Measurements from ENCODE around the gene AGAP1. TPM values are rescaled to one million over a fixed set of nuclear protein-coding genes. Genes with fewer than 3 reads are reported as not detected.

The AGAP1 gene
- polyA plus RNA-seq, 2 of the 4 experiments (the other 2 are of a cell fraction), result 20.2 to 21.9 TPM

GRCh38 chr2:235572592-235572991 is 78.7 kb downstream of the AGAP1 start:
- 84% methylated on average over 7 of the region's 7 CpGs for WGBS (ENCODE audit: missing lambda C conversion rate)
- ATAC-seq, result no peak
- CTCF ChIA-PET, result interaction anchor here (1.1 to 2.0 kb wide), 2 partner anchors 21 to 173 kb away, joined by 3 to 6 read pairs; no protein-coding TSS in a partner anchor

GRCh38 chr2:235573331-235574221 is 79.7 kb downstream of the AGAP1 start:
- ATAC-seq (no peak), DNase-seq (ENCODE audit: low read depth in 1 of 2, low spot score in 1 of 2) (no peak), FAIRE-seq (no peak)
- WGBS (ENCODE audit: missing lambda C conversion rate), result 85% methylated on average over 12 of the region's 12 CpGs
- no peak overlapping the region for H3K4me2 ChIP-seq
- H3K4me3 ChIP-seq, result no peak overlapping the region
- H3K4me1 ChIP-seq, result no peaks in the 10 kb centered on the region
- H3K27ac ChIP-seq, result 0 out of 6 replicates have a peak overlapping the region, but pooled peaks of 1 of the 2 experiments have one; percentile 17
- TF ChIP-seq KDM1A (IDR thresholded peaks at IDR 0.05; ENCODE audit: low read depth), result no peak
- no peaks in the 10 kb centered on the region; the same call in 2 of the 3 replicates for H3K9me3 ChIP-seq
- CTCF ChIA-PET, result interaction anchor here (0.6 to 2.7 kb wide), 5 partner anchors 15 to 173 kb away, joined by 3 to 13 read pairs (median 3); no protein-coding TSS in a partner anchor
- POLR2A ChIA-PET, result no interaction called here

More at GRCh38 chr2:235572592-235572991, 78.7 kb downstream of the AGAP1 start:
- no peaks in the 10 kb centered on the region for H3K4me1 ChIP-seq
- no peak overlapping the region for H3K27ac ChIP-seq
- H3K9me3 ChIP-seq, result peaks cover 4% of the 10 kb centered on the region; the same call in 1 of the 3 replicates
- H3K4me2 ChIP-seq, result no peak overlapping the region
- no peak for DNase-seq (ENCODE audit: low read depth in 1 of 2, low spot score in 1 of 2)
- TF ChIP-seq POLR2A (IDR thresholded peaks at IDR 0.05; ENCODE audit: low read length), result no peak
- H3K4me3 ChIP-seq, result no peak overlapping the region
- POLR2A ChIA-PET, result no interaction called here
- no peak for FAIRE-seq

GRCh38 chr2:235575431-235575830 is 81.6 kb downstream of the AGAP1 start:
- H3K4me1 ChIP-seq, result no peaks in the 10 kb centered on the region
- H3K9me3 ChIP-seq, result no peaks in the 10 kb centered on the region
- H3K4me2 ChIP-seq, result no peak overlapping the region
- CTCF ChIA-PET, result interaction anchor here (1.0 to 3.1 kb wide), 3 partner anchors 18 to 440 kb away, joined by 4 to 14 read pairs (median 13); no protein-coding TSS in a partner anchor
- ATAC-seq (no peak), FAIRE-seq (no peak), DNase-seq (ENCODE audit: low read depth in 1 of 2, low spot score in 1 of 2) (no peak)
- POLR2A ChIA-PET, result no interaction called here
- no peak overlapping the region for H3K27ac ChIP-seq
- TF ChIP-seq POLR2A (IDR thresholded peaks at IDR 0.05; ENCODE audit: low read length) (no peak), CHD4 (IDR thresholded peaks at IDR 0.05; ENCODE audit: borderline replicate concordance) (no peak), NPAS2 (CRISPR knock-in tag; IDR thresholded peaks at IDR 0.05; ENCODE audit: borderline replicate concordance) (no peak), ESRRA (IDR thresholded peaks at IDR 0.05; ENCODE audit: borderline replicate concordance, low read length) (no peak), ATOH8 (CRISPR knock-in tag; IDR thresholded peaks at IDR 0.05; ENCODE audit: low read depth) (no peak)
- no peak overlapping the region for H3K4me3 ChIP-seq
- 90% methylated on average over 8 of the region's 8 CpGs for WGBS (ENCODE audit: missing lambda C conversion rate)

- WGBS (ENCODE audit: missing lambda C conversion rate), result 71% methylated on average over 8 of the region's 8 CpGs
- no peak overlapping the region for H3K27ac ChIP-seq
- DNase-seq (ENCODE audit: low read depth in 1 of 2, low spot score in 1 of 2) (no peak), FAIRE-seq (no peak), ATAC-seq (no peak)
- TF ChIP-seq ELK1 (IDR thresholded peaks at IDR 0.05; ENCODE audit: low read depth, low read length) (no peak), HES2 (IDR thresholded peaks at IDR 0.05) (no peak), CEBPB (IDR thresholded peaks at IDR 0.05) (no peak), EP300 (IDR thresholded peaks at IDR 0.05) (no peak), KDM1A (IDR thresholded peaks at IDR 0.05; ENCODE audit: low read depth) (no peak), ATOH8 (CRISPR knock-in tag; IDR thresholded peaks at IDR 0.05; ENCODE audit: low read depth) (no peak), ZC3H11A (IDR thresholded peaks at IDR 0.05) (no peak), KDM5A (IDR thresholded peaks at IDR 0.05) (no peak), CHD4 (IDR thresholded peaks at IDR 0.05; ENCODE audit: borderline replicate concordance) (no peak), CBX8 (IDR thresholded peaks at IDR 0.05) (no peak)
- no peak overlapping the region for H3K4me3 ChIP-seq
- H3K4me2 ChIP-seq, result no peak overlapping the region
- H3K4me1 ChIP-seq, result no peaks in the 10 kb centered on the region
- ChIA-PET POLR2A (no interaction called here), CTCF (interaction anchor here (1.0 to 3.1 kb wide), 3 partner anchors 18 to 440 kb away, joined by 4 to 14 read pairs (median 13); no protein-coding TSS in a partner anchor)
- H3K9me3 ChIP-seq, result no peaks in the 10 kb centered on the region
These were observed 82.1 kb downstream of the AGAP1 start for GRCh38 chr2:235575904-235576303.

All from A549 (cell line).